ENCODE data around the gene S100B. TPM values are rescaled to one million over a fixed set of nuclear protein-coding genes. Genes with fewer than 3 reads are reported as not detected.

Gene S100B
- total RNA-seq (2014; rRNA removed; shearing (Covaris generic)) = not detected in 2 replicates

DNA sequence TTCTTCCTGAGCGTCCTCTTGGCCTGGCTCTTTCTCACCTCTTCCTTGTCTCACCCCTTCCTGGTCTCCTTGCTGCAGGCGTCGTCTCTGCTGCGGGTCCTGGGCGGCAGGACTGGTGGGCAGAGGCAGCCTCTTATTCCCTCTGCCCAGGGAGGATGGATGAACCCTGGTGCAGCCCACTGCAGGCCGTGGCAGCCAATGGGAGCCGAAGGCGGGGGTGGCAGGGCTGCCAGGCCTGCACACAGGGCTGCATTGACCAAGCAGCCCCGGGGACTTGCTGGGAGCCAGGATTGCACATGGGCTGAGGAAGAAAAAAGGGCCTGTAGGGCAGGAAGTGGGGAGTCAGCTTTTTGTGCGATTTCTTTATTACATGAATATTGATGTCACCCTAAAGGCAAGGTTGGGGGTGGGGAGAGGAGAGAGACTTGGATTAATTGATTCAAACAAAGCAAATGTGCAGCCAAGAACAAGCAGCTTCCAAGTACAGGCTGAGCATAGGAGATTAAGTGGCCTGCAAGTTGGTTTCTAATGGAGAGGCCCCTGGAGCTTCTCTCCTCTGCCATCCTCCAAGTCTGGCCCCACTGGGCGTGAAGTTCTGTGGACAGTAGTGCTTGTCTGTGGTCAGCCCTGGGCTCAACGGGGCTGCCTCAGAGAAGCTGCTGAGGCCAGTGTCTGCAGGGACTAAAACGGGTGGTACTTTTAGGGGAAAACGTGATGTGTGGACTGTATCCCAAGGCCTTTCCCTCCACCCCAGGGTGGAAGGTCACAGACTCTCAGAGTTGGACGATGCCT lies at the start of gene S100B:
Gene S100B (minus strand): TSS at position 108 of the 792 bp plus-strand sequence. CDS start 2,667 bp downstream, outside the sequence.
- Histone ChIP-seq H3K9me3 (replicated peaks) (no peaks in the 10 kb centered on the region), H3K4me1 (replicated peaks) (peaks cover 2% of the 10 kb centered on the region), H3K27ac (no peak within 1 kb of the TSS), H3K27me3 (replicated peaks) (no peaks in the 10 kb centered on the region), H3K36me3 (no peaks in the 10 kb centered on the region), H3K4me3 (no peak within 1 kb of the TSS)
- no peak for DNase-seq (ENCODE audit: low read depth in 1 of 2, low spot score in 2 of 2)

DNA sequence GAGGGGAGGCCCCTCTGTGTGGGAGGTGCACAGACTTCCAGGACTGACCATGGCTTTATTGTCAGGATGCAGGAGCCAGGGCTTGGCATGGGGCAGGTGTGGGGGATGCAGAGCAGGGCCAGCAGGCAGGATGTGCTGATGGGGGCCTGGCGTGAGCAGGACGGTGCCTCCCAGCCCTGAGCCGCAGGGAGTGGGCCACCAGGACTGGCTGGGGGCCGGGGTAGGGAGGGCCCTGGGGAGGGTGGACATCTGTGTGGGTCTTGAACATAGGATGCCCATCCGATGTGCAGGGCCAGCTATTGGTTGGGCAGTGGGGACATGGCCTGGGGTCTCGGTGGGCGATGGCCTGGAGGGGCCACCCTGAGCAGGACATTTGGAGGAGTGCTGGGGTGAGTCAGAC lies 46.2 kb upstream of the S100B start:
- no peaks in the 10 kb centered on the region for H3K4me1 ChIP-seq (replicated peaks)
- no peaks in the 10 kb centered on the region for H3K27me3 ChIP-seq (replicated peaks)
- no peak for DNase-seq (ENCODE audit: low read depth in 1 of 2, low spot score in 2 of 2)
- H3K9me3 ChIP-seq (replicated peaks) = 0 out of 2 replicates have a peak, but pooled peaks cover 3% of the 10 kb centered on the region
- H3K27ac ChIP-seq = no peak overlapping the region
- H3K36me3 ChIP-seq = peaks cover 95% of the 10 kb centered on the region
- H3K4me3 ChIP-seq = no peak overlapping the region

DNA sequence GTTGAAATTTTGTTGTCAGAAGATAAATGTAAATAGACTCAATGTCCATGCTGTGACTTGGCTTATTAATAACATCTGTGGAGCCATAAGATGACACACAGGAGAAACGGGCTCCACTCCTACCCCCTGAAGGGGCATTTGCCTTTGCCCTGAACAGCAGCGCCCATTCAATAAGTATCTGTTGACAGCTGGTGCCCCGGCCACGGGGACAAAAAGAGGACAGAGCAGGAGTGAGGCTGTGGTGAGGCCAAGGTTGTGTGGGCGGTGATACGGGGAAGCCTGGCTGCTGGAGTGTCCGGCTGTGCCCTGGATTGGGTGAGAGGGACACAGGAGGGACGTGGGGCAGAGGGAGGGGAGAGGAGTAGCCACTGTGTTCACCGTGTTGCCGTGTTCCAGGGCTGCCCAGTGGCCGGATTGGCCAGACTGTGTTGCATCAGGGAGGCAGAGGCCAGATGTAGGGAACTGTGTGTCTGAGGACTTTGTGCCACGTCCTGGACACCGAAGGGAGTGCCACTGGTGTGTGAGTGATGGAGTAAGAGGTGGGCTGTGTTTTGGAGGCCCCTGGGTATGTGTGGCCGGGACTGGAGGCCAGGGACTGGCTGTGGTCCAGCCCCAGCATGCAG lies 45.7 kb upstream of the S100B start:
- DNase-seq (ENCODE audit: low read depth in 1 of 2, low spot score in 2 of 2) = no peak
- peaks cover 95% of the 10 kb centered on the region for H3K36me3 ChIP-seq
- H3K4me1 ChIP-seq (replicated peaks) = no peaks in the 10 kb centered on the region
- H3K4me3 ChIP-seq = no peak overlapping the region
- H3K27me3 ChIP-seq (replicated peaks) = no peaks in the 10 kb centered on the region
- H3K9me3 ChIP-seq (replicated peaks) = 0 out of 2 replicates have a peak, but pooled peaks cover 3% of the 10 kb centered on the region
- no peak overlapping the region for H3K27ac ChIP-seq

DNA sequence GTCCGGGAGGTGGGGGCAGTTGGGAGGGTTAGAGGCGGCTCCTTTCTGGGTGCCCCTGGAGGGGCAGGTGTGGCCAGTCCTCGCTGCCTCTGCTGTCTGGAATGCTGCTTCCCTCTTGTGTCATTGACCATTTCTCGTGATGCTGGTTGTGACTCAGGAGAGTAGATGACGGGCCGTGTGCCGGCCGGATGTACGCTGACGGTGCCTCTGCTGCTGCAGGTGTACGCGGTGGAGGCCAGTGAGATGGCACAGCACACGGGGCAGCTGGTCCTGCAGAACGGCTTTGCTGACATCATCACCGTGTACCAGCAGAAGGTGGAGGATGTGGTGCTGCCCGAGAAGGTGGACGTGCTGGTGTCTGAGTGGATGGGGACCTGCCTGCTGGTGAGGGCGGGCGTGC lies 44.5 kb upstream of the S100B start:
- Histone ChIP-seq H3K4me1 (replicated peaks) (no peaks in the 10 kb centered on the region), H3K27me3 (replicated peaks) (no peaks in the 10 kb centered on the region), H3K36me3 (peaks cover 93% of the 10 kb centered on the region), H3K27ac (no peak overlapping the region), H3K4me3 (no peak overlapping the region), H3K9me3 (replicated peaks) (0 out of 2 replicates have a peak, but pooled peaks cover 3% of the 10 kb centered on the region)
- no peak for DNase-seq (ENCODE audit: low read depth in 1 of 2, low spot score in 2 of 2)

DNA sequence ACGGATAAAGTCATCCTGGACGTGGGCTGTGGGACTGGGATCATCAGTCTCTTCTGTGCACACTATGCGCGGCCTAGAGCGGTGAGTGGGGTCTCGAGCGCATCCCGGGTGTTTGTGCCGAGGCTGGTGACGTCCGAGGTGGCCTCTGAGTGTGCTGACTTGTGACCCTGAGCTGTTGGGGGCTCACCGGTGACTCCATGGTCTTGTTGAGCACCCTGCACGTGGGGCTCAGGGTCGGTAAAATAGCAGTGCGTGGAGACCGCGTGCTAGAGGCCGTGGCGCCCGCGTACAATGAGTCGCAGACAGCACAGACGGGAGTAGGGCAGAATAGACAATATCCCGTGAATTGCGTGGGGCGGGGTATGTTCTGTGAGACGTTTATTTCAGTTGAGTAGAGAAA lies 43.7 kb upstream of the S100B start:
- H3K36me3 ChIP-seq = peaks cover 93% of the 10 kb centered on the region
- no peaks in the 10 kb centered on the region for H3K4me1 ChIP-seq (replicated peaks)
- no peaks in the 10 kb centered on the region for H3K27me3 ChIP-seq (replicated peaks)
- DNase-seq (ENCODE audit: low read depth in 1 of 2, low spot score in 2 of 2) = no peak
- no peak overlapping the region for H3K4me3 ChIP-seq
- no peaks in the 10 kb centered on the region for H3K9me3 ChIP-seq (replicated peaks)
- H3K27ac ChIP-seq = no peak overlapping the region

DNA sequence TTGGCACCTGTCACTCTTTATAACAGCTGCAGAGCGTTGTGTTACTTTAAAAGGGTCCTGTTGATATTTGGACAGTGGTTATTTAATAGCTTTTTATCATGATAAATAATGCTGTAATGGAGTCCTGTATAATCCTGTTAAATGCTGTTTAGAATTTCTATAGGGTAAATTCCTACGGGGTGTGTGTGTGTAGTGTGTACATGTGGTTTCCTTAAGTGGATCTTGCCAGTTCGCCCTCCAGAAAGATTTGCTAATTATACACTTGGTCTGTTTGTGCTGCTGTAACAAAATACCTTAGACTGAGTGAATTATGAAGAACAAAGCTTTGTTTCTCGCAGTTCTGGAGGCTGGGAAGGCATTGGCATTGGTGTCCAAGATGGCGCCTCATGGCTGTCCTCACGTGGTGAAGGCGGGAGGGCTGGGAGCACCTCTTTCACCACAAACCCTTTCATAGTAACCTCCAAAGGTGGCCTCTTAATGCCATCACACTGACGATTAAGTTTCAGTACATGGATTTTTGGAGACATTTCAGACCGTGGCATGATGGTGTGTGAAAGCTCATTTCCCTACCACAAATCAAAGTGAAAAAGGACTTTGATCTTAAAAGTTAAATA lies 41.8 kb upstream of the S100B start:
- no peak for DNase-seq (ENCODE audit: low read depth in 1 of 2, low spot score in 2 of 2)
- no peaks in the 10 kb centered on the region for H3K4me1 ChIP-seq (replicated peaks)
- no peak overlapping the region for H3K4me3 ChIP-seq
- no peaks in the 10 kb centered on the region for H3K9me3 ChIP-seq (replicated peaks)
- H3K36me3 ChIP-seq = peaks cover 86% of the 10 kb centered on the region
- H3K27me3 ChIP-seq (replicated peaks) = no peaks in the 10 kb centered on the region
- H3K27ac ChIP-seq = no peak overlapping the region

DNA sequence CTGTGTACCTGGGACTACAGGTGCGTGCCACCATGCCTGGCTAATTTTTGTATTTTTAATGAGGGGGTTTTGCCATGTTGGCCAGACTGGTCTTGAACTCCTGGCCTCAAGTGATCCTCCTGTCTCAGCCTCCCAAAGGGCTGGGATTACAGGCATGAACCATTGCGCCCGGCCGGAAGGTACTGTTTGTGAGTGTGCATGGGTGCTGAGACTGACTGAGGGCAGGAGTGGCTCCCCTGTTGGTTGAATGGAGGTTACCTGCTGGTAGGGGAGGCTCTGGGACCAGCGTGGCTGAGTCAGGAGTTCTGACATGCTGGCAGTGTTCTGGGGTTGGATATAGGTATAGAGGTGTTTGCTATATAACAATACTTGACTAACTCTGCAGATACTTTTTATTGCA lies 41.0 kb upstream of the S100B start:
- Histone ChIP-seq H3K27me3 (replicated peaks) (no peaks in the 10 kb centered on the region), H3K4me3 (no peak overlapping the region), H3K27ac (no peak overlapping the region), H3K4me1 (replicated peaks) (no peaks in the 10 kb centered on the region), H3K36me3 (peaks cover 84% of the 10 kb centered on the region), H3K9me3 (replicated peaks) (no peaks in the 10 kb centered on the region)
- DNase-seq (ENCODE audit: low read depth in 1 of 2, low spot score in 2 of 2) = no peak

DNA sequence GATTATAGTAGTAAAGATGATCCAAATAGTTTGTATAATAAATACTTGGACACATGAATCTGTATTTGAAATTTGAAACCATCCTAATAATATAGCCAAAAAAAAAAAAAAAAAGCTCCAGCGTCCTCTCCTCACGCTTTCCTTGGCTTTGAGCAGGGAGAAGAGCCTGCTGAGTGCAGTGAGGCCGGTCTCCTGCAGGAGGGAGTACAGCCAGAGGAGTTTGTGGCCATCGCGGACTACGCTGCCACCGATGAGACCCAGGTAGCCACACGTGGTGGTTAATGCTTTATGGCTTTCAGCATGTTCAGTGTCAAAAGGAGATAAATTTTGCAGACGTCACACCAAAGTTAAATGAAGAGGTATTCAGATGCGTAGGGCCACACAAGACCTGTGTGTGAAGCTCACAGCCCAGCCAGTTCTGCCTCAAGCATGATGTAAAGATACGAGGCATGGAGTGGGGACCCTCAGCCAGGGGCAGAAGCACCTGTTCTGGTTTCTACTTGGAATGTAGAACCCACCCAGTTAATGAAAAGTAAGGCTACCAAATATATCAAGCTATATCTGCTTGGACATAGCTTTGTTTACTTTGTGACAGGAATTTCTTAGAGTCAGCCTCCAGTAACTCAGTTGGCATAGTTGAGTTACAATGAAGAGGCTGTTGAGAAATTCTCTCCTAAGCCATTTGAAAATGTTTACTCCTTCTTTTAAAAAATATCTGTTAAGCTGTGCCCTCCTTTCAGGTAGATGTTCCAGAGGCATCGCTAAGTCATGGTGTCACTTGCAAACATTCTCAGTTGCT lies 38.7 kb upstream of the S100B start:
- Histone ChIP-seq H3K36me3 (peaks cover 61% of the 10 kb centered on the region), H3K27me3 (replicated peaks) (no peaks in the 10 kb centered on the region), H3K4me3 (no peak overlapping the region)

DNA sequence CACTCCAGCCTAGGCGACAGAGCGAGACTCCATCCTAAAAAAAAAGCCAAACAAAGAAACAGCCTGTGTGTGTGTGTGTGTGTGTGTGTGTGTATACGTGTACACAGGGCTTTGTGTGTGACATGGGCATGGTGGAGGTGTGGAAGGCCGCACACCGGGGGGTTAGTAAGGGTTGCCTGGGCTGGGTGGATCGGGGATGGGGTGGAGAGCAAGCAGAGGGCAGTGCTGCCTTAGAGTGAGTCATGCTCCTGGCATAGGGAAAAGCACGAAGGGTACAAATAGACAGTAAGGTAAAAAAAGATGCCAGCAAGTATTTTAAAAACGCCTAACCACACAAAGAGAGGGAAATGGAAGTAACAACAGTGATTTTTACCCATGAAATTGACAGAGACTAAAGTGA lies 36.8 kb upstream of the S100B start:
- no peaks in the 10 kb centered on the region for H3K9me3 ChIP-seq (replicated peaks)

More for the DNA sequence above, 38.7 kb upstream of the S100B start:
- DNase-seq (ENCODE audit: low read depth in 1 of 2, low spot score in 2 of 2) = no peak
- Histone ChIP-seq H3K27ac (no peak overlapping the region), H3K4me1 (replicated peaks) (no peaks in the 10 kb centered on the region), H3K9me3 (replicated peaks) (no peaks in the 10 kb centered on the region)

DNA sequence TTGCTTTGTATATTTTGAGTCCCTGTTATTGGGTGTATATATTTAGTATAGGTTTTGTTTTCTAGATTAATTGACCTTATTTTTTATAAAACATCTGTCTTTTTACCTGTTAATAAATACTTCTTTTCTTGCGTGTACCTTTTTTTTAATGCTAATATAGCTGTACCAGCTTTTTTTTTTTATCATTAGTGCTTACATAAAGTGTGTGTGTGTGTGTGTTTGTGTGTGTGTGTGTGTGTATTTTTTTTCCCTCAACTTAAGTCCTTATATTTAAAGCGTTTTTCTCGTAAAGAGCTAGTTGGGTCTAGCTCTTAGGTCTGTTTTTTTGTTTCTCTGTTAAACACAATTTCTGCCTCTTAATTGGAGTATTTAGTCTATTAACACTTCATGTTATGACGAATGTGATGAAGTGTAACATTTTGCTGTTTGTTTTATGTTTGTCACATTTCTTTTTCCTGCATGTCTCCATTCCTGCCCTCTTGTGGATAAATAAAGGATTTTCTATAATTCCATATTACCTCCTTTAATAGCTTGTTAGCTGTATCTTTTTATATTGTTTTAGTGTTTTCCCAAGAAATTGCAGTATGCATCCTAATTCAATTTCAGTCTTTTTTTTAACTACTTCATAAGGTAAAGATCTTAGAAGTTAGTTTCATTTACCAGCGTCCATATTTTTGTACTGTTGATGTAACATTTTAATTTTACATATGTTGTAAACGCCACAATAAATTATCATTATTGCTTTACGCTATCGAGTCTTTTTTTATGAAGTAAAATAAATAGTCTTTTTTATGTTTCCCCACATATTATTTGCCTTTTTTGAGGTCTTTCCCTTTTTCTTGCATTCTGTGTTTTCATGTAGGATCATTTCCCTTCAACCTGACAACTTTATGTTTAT lies 34.9 kb upstream of the S100B start:
- H3K4me3 ChIP-seq = no peak overlapping the region
- H3K27me3 ChIP-seq (replicated peaks) = no peaks in the 10 kb centered on the region
- H3K36me3 ChIP-seq = peaks cover 50% of the 10 kb centered on the region
- H3K9me3 ChIP-seq (replicated peaks) = no peaks in the 10 kb centered on the region
- DNase-seq (ENCODE audit: low read depth in 1 of 2, low spot score in 2 of 2) = peak in 1 of 2 experiments; percentile 29
- no peak overlapping the region for H3K27ac ChIP-seq
- H3K4me1 ChIP-seq (replicated peaks) = peaks cover 21% of the 10 kb centered on the region

More for the DNA sequence above, 36.8 kb upstream of the S100B start:
- DNase-seq (ENCODE audit: low read depth in 1 of 2, low spot score in 2 of 2) = no peak
- H3K36me3 ChIP-seq = peaks cover 60% of the 10 kb centered on the region
- H3K4me1 ChIP-seq (replicated peaks) = peaks cover 11% of the 10 kb centered on the region; the same call in 1 of the 2 replicates
- H3K4me3 ChIP-seq = no peak overlapping the region
- H3K27ac ChIP-seq = no peak overlapping the region
- no peaks in the 10 kb centered on the region for H3K27me3 ChIP-seq (replicated peaks)

DNA sequence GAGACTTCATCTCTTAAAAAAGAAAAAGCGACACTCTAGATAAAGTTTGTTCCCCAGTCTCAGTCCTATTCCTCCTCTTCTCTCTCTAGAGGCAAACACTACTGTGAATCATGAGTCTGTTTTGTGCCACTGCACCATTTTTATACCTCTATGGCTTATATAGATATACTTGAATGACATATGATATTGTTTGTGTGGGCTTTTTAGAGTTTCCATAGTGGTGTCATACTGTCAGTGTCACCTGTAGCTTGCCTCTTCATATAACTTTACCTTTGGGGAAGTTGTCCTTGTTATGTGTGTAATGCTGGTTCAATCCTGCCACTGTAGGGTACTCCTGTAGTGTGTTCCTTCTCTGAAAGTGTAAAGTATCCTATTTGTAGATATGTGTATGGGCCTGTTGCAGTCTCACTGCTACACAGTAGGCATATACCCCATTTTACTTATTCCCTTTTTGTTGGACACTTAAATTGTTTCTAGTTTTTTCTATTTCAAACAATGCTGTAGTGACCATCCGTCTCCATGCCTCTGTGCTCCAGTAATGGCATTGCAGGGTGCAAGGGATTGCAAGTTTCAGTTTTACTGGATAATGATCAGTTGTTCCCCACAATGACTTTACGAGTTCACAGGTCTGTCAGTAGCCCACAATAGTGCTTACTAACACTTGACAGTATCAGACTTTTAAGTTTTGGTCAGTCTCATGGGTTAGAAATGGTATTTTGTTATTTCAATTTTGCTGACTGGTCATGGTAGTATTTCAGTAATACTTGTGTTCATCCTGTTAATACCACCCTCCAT lies 33.3 kb upstream of the S100B start:
- H3K4me3 ChIP-seq = no peak overlapping the region
- no peaks in the 10 kb centered on the region for H3K27me3 ChIP-seq (replicated peaks)
- no peaks in the 10 kb centered on the region for H3K9me3 ChIP-seq (replicated peaks)
- H3K4me1 ChIP-seq (replicated peaks) = peaks cover 26% of the 10 kb centered on the region
- H3K36me3 ChIP-seq = peaks cover 36% of the 10 kb centered on the region
- H3K27ac ChIP-seq = no peak overlapping the region
- no peak for DNase-seq (ENCODE audit: low read depth in 1 of 2, low spot score in 2 of 2)

Data from SJSA1 (cell line).